ENCODE results near the gene ZNRF3.
A peak's percentile ranks its signal among the peaks of the same experiment; 100 is the strongest.
"Not testable (repeated sequence)": the region's sequence is repeated elsewhere in the genome, so short reads cannot be mapped to it uniquely, and the experiment has no call there.

ZNRF3 gene

DNA sequence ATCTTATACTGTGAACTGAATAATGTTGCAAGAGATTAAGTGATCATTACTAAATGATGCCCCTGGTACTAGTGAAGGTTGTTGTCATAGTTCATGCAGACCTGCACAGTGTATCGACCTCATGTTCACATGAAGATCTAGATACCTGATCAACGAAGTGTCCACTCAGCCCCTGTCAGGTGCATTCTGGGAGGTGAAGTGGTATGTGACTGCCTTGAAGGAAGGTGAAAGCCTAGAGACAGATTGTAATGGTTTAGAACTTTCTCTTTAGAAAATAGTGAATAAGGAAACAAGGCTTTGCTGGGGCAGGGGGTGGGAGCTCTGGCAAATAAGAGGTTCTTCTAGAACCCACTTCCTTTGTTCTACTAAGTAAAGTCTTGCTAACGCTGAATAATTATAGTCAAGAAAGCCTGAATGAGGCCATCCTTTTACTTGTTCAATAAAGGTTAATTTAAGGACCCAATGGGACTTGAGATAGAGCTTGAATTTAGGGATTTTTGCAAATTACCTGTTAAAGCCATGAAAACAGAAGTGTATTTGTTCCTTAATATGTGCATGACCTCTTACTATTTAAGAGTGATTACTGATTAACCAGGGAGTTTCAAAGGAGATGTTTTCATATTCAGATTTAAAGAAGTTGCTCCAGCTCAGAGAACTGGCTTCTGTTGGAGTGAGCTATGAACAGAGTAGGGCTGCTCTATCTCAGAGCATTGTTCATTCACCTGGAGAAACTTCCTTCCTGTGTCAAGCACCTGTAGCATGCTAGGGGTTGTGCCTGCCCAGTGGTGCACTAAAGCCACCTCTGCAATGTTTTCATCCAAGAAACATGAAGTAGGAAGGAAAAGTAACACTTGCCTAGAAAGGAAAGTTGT lies 132.9 kb downstream of the ZNRF3 start:
- no peak for DNase-seq

DNA sequence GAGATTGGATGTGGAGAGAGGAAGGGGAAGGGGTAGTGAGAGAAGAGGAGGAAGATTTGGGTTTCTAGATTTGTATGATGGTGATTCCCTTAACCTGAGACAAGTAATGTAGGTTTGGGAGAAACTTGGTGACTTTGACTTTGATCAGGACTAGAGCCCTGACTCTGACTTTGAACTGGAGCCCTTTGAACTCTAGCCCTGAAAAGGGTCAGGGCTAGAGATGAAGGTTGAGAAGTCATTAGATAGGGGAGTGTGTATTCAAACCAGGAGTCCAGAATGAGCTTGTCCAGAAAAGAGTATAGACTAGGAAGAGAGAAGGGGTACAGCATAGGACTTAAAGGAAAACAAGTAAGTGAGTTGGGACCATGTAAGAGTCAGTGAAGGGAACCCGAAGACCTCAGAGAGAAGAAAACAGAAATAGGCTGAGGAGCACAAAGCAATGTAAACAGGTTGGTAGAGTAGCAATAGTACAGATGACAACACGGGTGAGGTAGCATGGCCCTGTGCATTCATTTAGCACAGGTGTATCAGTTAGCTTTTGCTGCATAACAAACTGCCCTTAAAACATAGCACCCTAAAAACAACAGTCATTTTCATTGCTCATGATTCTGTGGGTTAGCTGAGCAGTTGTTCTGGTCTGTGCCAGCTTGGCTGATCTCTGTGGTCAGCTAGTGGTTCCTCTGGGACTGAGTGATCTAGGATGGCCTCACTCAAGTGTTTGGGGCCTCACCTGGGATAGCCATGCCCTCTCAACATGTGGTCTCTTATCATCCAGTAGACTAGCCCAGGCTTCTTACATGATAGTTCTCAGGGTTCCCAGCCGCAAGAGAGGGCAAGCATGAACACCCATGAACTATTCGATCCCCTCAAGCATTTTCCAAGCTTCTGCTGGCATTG lies 135.2 kb downstream of the ZNRF3 start:
- no peak for DNase-seq

DNA sequence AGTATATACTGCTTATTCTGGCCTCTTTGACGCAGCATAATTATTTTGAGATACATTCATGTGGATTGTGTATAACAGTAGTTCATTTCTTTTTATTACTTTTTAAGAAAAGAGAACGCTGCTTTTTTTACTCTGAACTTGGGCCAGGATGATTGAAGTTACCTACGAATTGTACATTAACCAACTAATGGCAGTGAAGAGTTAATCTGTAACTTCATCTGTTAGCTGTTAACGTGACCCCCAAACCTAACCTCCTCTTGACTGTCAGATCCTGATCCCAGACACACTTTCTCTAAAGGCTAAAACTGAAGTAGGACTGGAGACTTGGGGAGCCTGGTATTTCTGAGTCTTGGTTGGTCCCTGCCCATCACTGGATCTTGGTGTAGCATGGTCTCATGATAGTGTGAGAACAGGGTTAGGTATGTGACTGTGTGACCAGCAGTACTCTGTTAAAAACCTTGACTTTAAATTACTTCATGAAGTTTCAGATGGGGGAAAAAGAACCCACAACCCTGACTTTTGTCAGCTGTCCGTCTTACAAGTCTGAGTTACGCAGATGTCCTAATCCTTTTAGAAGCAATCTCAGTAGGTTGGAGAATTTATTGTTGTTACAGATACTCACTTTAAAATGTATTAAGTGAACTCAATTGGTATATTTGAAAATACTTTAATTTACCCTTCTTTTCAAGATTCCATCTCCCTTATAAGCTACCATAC lies 138.9 kb downstream of the ZNRF3 start:
- DNase-seq, result no peak

DNA sequence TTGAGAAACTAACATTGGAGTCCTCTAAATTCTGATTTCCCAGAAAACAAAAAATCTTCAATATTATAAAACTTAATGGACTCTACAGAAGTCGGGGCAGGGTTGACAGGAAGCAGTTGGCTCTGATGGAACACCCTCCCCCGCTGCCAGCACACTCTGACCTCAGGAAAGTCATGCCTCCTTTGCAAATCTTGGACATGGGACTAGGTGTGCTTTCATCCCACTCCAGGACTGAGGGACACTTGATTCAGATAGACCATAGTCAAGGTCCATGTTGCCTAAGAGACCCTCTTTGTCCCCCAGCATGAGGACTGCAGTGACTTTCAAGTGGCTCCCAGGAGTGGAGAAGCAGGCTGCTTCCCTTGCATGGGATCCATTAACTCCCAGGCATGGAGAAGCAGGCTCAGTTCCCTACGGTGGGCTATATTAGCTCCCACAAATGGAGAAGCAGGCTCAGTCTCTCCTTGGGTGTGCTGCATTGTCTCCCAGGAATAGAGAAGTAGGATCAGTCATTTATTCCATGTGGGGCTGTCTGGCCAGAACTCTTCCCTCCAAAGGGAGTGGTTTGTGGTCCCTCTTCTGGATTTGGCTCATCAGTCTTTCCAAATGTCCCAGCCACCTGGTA lies 139.9 kb downstream of the ZNRF3 start:
- DNase-seq, result no peak

DNA sequence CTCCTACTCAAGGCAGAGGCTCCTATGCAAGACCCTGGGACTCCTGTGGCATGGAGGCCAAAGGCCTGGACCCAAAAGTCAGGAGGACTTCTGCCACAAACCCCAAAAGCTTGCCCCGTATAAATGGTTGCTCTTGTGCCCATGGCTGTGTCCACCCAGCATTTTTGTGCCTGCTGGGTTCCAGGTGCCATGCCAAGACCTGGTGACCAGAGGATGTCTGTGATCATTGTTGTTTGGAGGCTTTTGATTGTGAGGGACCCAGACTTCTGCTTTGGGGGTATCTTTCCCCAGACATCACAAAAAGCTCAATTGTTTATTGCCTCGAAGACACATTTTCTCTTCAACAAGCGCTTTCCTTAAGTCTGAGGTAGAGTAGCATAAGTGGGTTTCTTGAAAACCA lies 143.2 kb downstream of the ZNRF3 start:
- DNase-seq, result no peak

DNA sequence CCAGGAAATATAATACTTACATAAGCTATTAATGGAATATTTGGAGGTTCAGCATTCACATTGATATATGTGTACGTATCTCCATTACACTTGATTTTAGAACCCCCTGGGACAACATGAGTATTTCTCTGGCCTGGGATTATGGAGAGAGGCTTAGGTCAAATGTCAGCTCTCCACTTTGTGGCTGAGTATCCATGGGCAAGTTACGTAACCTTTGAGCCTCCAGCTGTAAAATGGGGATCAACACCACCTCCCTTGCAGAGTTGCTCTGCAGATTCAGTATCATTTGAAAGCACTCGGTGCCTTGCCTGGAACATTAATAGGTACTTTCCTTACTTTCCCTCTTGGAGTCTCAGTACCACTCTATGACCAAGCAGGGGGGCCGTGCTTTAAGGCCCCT lies 145.1 kb downstream of the ZNRF3 start:
- no peak for DNase-seq

DNA sequence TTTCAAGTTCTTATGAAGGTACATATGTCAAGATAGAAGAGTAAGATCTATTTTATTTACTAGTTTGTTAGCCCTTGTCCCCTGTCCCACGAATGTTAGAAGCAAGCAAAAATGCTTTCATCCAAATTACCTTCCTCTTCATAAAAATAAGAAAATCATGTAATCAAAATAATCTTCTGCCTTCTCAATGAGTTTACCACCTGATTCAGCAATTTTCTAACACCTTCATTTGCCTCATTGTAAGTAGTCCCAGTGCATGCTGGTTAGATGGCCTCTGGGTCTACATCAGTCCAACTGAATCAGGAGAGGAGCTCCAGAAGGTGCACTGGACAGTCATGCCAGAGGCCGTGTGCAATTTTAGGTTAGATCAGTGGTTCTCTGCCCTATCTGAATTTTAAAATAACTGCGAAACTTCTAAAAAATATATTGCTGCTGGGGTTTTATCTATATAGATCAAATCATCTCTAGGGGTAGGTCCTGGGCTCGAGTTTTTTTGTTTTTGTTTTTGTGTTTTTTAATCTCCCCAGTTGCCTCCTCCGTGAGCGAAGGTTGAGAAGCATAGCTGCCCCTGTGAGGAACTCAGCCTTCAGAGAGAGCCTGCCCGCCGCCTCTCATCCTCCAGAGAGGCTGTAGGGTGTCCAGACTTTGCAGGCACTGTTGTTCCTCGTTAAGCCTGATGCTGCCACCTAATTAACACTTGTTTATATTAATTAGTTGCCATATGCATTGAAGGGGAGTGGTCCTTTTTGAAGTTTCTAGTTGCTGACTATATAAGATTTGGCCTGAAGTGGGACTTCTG lies 146.0 kb downstream of the ZNRF3 start:
- DNase-seq, result no peak

DNA sequence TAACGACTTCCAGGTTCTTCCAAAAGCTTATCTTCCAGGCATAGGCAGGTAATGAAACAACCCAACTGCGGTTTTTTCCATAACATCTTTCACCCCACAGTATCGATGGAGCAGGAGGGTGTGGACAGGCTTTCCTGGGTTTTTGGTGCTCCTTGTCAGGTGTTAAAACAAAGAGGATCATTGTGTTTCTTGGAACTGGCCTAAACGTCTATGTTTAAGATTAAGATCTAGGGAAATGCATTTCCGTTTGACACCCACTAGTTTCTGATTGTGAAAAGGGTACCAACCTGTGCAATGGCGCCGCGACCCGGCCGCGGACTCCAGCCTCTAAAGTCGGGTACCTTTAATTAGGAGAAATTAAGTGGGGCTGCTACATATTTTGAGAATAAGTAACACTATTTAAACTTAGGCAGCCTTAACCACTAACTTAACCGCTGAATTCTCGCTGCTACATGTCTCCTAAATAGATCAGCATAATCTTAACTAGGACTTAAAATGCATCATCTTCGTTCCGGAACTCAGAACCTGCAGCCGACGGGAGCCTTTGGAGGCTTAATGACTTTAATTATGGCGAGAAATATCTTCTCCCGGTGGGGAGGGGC lies 146.7 kb downstream of the ZNRF3 start:
- no peak for DNase-seq

DNA sequence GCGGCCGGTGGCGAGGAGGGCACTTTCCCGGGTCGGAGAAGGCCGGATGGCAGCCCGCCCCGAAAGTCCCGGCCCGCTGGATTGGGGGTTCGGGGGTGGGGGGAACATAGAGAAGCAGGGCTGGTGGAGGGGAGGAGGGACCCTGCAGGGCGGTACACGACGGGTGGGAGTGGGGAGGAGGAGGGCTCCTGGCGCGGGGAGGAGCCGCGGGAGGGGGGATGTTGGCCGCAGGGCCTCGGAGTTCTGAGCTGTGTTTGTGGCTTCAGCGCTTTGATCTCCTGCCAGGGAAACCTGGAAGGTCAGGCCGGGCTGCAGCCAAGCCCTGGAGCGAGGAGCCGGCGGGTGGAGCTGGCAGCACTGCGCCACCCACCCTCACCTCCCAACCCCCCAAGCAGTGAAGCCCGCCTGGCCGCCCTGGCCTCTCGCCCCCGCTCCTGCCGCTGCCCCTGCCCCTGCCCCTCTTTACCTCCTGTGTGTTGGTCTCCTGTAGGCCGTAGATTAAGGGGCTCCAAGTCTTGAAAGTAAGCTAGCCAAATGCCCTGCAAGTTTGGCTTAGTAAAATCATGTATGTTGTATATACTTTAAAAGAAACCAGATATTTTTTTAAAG lies 147.3 kb downstream of the ZNRF3 start:
- DNase-seq, result peak; percentile 73

DNA sequence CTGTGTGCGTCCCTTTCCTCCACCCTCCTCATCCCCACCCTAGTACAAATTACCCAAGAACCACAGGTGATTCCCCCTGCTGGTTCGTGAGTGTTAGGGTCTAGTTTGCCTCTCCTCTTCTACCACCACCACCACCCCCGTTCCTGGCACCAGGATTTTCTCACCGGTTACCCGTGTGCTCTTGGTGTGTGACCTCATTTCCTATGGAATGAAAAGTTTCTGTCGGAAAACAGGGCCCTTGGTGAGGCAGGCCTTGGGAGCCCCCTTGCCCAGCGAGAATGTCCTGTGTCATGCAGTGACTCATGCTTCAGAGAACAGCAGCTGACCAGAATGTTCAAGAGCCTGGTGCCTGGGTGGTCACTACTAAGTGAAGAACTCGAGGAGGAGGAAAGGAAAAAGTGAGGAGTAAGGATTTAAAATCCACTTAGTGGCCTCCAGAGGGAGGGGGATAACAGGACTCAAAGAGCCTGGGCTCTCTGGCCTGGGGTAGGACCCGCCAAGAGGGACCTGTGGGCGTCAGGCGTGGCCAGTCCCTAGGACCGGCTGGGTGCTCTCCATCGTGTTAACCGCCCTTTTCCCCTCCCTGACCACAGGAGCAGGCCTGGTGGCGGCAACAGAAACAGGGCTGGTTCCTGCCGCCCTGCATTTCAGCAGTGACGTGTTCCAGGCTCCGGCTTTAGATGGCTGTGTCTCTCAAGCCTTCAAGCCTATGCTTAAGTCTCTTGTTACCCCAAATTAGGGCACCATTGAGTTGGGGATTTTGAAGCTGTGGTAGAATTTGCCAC lies 148.0 kb downstream of the ZNRF3 start:
- DNase-seq, result peak; percentile 10

DNA sequence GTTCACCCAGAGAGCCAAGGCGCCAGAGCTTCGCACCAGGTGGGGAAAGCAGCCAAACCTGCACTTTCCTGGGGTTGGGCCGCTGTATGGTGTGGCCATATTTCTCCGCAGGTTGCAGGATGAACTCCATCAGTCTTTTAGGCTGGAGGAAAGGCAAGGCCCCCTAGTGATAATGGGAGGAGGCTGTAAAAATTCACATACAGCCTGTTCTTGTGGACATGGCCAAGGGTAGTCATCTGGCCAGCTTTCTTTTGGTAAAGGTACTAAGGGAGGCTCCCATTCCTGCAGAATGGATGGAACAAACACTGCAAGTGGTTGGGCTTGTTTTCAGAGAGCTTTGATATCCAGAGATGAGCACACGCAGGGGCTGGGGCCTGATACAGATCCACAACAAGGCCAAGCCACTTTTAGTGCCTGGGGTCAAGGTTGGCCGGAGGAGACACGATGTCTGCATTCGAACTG lies 148.7 kb downstream of the ZNRF3 start:
- DNase-seq, result no peak

DNA sequence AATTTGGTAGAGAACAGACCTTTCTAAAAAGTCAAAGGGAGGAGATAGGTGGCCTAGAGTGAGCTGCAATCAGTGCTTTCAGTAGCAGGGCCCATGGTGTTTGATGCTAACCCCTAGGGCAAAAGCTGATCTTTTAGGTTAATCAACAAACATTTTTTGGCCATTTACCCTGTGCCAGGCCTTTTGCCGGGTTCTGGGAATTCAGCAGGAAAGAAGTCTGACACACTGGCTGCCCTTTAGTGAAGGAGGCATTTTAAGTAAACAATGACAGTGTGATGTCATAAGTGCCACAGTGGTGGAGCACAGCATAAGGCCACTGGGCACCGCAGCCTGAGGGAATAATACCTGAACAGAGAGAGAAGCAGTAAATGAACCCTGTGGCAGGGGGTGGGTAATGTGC lies 149.2 kb downstream of the ZNRF3 start:
- DNase-seq, result no peak

DNA sequence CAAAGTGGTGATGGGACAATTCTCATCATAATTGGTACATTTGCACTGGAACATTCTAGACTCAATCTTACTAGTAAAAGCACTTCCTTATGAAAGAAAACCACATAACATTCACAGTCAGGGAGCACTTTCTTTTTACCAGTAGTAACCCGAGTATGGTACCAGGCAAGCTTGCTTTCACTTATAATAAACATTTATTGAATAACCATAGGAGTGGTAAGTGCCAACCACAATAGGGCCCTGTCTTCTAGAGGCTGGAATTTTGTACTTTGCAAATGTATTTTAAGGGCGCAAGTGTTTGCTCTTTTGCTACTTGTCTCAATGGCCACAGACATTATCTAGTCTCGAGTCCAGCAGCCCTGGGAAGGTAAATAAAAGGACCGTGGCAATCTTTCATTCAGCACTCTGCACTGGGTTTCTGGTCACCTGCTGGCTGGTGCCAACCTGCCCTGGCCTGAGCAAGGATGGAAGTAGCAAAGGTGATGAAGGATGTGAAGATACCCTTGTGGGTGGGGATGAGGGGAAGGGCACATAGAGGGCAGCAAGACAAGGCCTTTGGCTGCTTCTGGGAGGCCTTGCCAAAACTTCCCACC lies 154.1 kb downstream of the ZNRF3 start:
- peak; percentile 63 for DNase-seq

DNA sequence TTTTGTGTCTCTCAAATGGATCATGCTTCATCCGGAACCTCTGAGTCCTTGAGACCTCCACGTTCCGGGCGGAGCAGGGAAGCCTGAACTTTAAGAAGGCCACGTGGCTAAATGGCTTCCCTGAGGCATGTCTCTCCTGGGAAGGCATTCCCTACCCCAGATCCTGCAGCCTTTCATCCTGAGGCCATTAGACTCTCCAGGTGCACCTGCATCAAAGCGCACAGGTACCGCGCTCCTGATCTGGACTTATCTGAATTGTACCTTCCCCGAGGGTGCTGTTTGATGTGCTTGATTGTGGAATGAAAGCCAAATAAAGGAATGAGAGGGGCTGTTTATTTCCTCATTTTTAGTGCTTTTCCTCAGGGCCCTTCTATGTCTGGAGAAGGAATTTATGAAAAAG lies 155.8 kb downstream of the ZNRF3 start:
- no peak for DNase-seq

DNA sequence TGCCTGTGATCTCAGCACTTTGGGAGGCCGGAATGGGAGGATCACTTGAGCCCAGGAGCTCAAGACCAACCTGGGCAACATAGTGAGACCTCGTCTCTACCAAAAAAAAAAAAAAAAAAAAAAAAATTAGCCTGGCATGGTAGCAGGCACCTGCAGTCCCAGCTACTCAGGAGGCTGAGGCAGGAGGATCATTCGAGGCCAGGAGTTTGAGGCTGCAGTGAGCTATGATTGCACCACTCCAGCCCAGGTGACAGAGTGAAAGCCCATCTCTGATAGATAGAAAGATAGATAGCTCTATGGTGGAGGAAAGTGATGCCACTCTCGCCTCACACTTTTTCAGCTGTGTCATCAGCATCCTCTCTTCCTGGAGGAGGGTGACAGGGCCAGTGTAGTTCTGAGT lies 156.3 kb downstream of the ZNRF3 start:
- DNase-seq, result not testable (repeated sequence)

DNA sequence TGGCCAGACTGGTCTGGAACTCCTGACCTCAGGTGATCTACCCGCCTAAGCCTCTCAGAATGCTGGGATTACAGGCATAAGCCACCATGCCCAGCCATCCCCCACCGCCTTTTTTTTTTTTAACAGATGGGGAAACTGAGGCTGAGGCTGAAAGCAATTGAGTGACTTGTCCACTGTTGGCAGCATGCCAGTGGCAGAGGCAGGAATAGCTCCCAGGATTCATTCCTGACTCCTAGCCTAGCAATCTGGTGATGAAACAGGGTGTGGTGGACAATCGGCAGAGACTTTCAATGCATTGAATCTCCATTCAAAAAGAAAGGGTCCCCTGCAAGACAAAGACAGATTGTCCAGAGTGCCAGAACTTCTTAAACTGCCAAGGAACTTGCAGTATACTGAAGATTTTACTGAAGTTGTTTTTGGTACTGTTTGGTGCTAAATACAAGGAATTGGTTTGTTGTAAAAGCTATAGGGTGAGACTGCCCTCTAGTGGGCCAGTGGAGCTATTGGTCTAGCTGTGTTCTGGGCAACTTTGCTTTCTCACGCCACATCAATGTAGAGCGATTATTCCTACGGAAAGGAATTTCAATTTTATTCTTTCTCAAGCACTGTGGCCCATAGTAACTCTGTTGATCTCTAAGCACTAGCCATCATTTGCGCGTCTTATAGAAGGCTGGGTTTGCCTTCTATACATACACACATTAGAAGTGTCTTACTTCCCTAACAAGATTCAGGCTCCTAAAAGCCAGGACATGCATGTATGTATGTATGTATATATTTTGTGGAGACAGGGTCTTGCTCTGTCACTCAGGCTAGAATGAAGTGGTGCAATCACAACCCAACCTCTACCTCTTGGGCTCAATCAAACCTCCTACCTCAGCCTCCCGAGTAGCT lies 157.3 kb downstream of the ZNRF3 start:
- peak; percentile 77 for DNase-seq

DNA sequence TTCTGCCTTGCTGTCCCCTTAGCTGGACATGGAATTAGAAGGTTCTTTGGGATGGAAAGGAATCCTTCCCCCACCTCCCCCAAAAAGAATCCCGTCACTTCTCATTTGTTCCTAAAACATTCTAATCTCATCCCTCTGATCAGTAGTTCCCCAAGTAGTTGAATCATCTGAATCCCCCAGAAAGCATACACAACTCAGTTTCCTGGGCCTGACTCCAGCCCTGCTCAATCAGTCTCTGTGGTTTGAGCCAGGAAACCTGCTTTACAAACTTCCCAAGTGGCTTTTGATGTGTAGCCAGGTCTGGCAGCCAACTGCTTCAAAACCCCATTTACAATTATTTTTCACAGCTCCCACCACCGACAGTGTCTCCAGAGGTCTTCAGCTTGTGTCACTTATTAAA lies 158.0 kb downstream of the ZNRF3 start:
- DNase-seq, result no peak

DNA sequence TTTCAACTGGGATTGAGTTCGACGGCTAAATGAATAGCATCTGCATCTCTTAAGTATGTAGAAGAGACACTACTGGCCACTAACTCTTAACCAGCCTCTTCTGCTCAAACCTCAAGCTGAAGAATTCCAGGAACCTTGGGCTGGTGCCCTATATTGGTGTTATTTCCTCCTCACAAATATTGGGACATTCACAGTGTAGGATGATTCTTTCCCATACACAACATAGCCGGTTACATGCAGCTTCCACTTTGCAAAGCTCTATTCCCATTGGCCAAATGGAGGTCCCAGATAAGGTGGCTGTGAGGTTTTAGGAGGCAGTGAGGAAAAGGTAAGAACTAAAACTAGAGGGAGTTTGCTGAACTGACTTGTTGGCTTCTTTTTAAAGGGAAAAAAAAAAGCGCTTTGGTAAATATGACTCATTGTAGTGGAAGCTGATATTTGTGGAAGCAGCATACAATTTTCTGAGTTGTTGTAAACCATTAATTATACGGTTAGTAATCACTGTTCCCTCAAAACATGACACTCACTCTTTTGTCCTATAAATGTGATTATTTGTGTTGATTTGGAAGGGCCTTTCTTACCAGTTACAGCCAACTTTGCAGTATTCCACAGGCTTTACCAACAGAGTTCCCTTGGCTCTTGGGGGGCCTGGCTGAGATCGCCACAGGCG lies 160.7 kb downstream of the ZNRF3 start:
- DNase-seq, result no peak

All from NCI-H1092 treated with DMSO at 0.1 percent for 48 hours (cell line).